Cardiac muscle cell (in vitro differentiated cells and primary cell): Measurements from ENCODE around the gene CDA. TPM values are rescaled to one million over a fixed set of nuclear protein-coding genes. Genes with fewer than 3 reads are reported as not detected.

Experiments used
- DNase-seq, 2 donors: peaks; one replicate each; pipeline versions ENCODE4 v3.0.0 to v3.0.0-alpha.2; 2010 to 2017; ENCODE audit warnings: low read depth in 1 of 2, low spot score in 1 of 2
- H3K27ac ChIP-seq: fragments of 200-600 bp; sonication (generic); 2 replicates; pipeline ENCODE4 v1.5.1; 2016
- H3K27me3 ChIP-seq: fragments of 200-600 bp; sonication (generic); 2 replicates; pipeline ENCODE4 v1.6.0; 2016; ENCODE audit warnings: control low read depth
- H3K36me3 ChIP-seq: fragments of 200-600 bp; sonication (generic); 2 replicates; pipeline ENCODE4 v1.5.1; 2016; ENCODE audit warnings: control low read depth
- H3K4me1 ChIP-seq: fragments of 200-600 bp; sonication (generic); 2 replicates; pipeline ENCODE4 v1.8.1; 2017; ENCODE audit warnings: low read depth, mild to moderate bottlenecking, mixed run types
- H3K4me3 ChIP-seq: fragments of 200-600 bp; sonication (generic); 2 replicates; pipeline ENCODE4 v1.5.1; 2016; ENCODE audit warnings: mild to moderate bottlenecking
- H3K9me3 ChIP-seq: fragments of 200-600 bp; sonication (generic); 2 replicates; pipeline ENCODE4 v1.5.1; 2017; ENCODE audit warnings: low read depth, mild to moderate bottlenecking, control low read depth
- polyA plus RNA-seq: library from polyadenylated mRNA; unstranded; fragments of >200 nt; fragmentation: Nextera tagmentation; extraction: Ambion mirVana; gene quantifications from 2 replicates; pipeline ENCODE4 v1.2.1, GENCODE V29; 2016
- total RNA-seq: library from RNA; depleted of rRNA; stranded (reverse); fragments of >200 nt; gene quantifications from 2 replicates; pipeline ENCODE4 v1.2.3, GENCODE V29; 2016
- TF ChIP-seq, protein P1 (sequence below): IDR thresholded peaks from 2 replicates; pipeline ENCODE4 v1.5.1; 2012; ENCODE audit warnings: low read depth, mild to moderate bottlenecking, low read length

CDA gene
- total and polyA plus RNA-seq, 2 experiments from 2014 or later, result not detected

GRCh38 chr1:20611652-20612051, 22.8 kb downstream of the CDA start:
- Histone ChIP-seq H3K4me1 (no peaks in the 10 kb centered on the region), H3K36me3 (no peaks in the 10 kb centered on the region), H3K4me3 (no peak overlapping the region), H3K9me3 (no peaks in the 10 kb centered on the region), H3K27ac (no peak overlapping the region), H3K27me3 (no peaks in the 10 kb centered on the region)
- TF ChIP-seq, protein P1, sequence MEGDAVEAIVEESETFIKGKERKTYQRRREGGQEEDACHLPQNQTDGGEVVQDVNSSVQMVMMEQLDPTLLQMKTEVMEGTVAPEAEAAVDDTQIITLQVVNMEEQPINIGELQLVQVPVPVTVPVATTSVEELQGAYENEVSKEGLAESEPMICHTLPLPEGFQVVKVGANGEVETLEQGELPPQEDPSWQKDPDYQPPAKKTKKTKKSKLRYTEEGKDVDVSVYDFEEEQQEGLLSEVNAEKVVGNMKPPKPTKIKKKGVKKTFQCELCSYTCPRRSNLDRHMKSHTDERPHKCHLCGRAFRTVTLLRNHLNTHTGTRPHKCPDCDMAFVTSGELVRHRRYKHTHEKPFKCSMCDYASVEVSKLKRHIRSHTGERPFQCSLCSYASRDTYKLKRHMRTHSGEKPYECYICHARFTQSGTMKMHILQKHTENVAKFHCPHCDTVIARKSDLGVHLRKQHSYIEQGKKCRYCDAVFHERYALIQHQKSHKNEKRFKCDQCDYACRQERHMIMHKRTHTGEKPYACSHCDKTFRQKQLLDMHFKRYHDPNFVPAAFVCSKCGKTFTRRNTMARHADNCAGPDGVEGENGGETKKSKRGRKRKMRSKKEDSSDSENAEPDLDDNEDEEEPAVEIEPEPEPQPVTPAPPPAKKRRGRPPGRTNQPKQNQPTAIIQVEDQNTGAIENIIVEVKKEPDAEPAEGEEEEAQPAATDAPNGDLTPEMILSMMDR, result no peak
- DNase-seq, result no peak

DNA sequence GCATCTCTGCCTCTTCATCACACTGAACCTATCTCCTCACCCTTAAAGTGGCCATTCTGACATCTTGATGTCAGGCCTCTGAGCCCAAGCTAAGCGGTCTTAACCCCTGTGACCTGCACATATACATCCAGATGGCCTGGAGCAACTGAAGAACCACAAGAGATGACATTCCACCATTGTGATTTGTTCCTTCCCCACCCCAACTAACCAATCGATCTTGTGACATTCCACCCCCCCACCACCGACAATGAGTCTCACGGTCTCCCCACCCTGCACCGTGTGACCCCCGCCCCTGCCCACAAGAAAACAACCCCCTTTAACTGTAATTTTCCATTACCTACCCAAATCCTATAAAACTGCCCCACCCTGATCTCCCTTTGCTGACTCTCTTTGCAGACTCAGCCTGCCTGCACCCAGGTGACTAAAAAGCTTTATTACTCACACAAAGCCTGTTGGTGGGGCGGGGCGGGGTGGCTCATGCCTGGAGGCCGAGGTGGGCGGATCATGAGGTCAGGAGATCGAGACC, 23.4 kb downstream of the CDA start:
- no peaks in the 10 kb centered on the region for H3K27me3 ChIP-seq
- H3K9me3 ChIP-seq, result no peaks in the 10 kb centered on the region
- H3K36me3 ChIP-seq, result no peaks in the 10 kb centered on the region
- no peak overlapping the region for H3K4me3 ChIP-seq
- H3K27ac ChIP-seq, result no peak overlapping the region
- no peak for DNase-seq
- TF ChIP-seq, protein P1, result no peak
- no peaks in the 10 kb centered on the region for H3K4me1 ChIP-seq

- no peaks in the 10 kb centered on the region for H3K9me3 ChIP-seq
- H3K27ac ChIP-seq, result peak overlapping the region; percentile 12
- TF ChIP-seq, protein P1, result no peak
- H3K4me3 ChIP-seq, result no peak overlapping the region
- H3K36me3 ChIP-seq, result no peaks in the 10 kb centered on the region
- DNase-seq, result no peak
- no peaks in the 10 kb centered on the region for H3K4me1 ChIP-seq
- H3K27me3 ChIP-seq, result no peaks in the 10 kb centered on the region
Measured at GRCh38 chr1:20614131-20614579, 25.3 kb downstream of the CDA start.

DNA sequence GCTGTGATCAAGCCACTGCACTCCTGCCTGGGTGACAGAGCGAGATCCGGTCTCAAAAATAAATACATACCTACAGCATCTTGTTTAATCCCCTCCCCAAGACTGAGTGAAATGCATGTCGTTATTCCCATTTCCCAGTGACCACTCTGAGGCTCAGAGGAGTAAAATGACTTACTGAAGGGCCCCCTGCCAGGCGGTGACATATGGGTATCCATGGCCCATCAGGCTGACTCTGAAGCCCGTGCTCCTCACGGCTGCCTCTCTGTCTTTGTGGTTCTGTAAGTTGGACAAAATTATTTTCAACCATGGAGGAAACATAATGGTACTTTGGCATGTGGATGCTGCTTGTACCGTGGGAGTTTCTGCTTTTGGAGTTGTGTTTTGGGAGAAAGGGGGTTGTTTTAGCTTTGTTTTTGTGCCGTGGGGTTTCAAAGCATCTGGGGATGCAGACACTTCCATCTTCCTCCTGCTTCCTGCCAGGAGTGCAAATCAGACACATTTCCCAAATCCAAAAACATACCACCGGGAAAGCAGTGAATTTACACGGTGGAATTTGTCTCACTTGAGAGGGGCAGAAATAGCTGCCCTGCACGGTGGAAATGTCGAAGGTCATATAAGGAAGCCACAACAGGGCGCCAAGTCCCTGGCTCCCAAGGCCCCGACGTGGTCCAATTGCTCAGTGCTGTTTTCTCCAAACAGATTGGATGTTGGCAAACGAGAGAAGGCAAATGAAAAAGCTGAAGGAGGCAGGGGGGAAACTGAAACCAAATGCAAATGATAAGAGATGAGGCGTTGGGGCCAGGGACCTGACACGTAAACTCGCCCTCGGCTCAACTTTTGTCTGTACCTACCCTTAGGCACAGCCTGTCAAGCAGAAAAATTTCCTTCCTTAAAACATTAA, 27.3 kb downstream of the CDA start:
- Histone ChIP-seq H3K27me3 (no peaks in the 10 kb centered on the region), H3K27ac (no peak overlapping the region), H3K4me3 (no peak overlapping the region), H3K36me3 (no peaks in the 10 kb centered on the region), H3K4me1 (no peaks in the 10 kb centered on the region), H3K9me3 (no peaks in the 10 kb centered on the region)
- DNase-seq, result no peak
- TF ChIP-seq, protein P1, result no peak

DNA sequence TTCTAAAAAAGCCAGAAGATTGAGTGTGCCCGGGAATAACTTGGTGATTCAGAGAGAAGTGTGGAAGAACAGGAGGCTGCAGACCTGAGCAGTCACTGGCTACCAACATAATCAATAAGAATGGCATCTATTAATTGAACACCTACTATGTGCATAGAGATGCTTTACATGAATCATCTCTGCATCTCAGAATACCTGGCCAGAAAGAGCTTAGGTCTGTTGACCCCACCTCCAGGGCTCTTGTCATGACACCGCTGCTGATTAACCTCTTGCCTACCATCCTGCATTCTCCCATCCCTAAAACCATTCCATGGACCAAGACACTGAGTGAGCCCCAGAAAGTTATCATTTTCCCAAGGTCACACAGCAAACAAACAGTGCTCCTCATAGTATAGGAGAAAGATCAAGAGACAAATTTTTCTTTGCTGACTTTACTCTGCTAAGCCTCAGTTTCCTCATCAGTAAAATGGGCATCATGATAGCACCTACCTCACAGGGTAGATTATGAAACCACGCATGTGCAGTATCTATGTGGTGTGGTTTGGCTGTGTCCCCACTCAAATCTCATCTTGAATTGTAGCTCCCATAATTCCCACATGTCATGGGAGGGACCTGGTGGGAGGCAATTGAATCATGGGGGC, 28.1 kb downstream of the CDA start:
- TF ChIP-seq, protein P1, result no peak
- no peak overlapping the region for H3K27ac ChIP-seq

More for the DNA sequence above, 28.1 kb downstream of the CDA start:
- no peaks in the 10 kb centered on the region for H3K36me3 ChIP-seq
- H3K4me1 ChIP-seq, result no peaks in the 10 kb centered on the region
- DNase-seq, result no peak
- no peak overlapping the region for H3K4me3 ChIP-seq
- H3K9me3 ChIP-seq, result no peaks in the 10 kb centered on the region
- H3K27me3 ChIP-seq, result no peaks in the 10 kb centered on the region
